Gastroesophageal sphincter (tissue), 4 donors: ENCODE data around the gene NUP210L. TPM values are rescaled to one million over a fixed set of nuclear protein-coding genes. Genes with fewer than 3 reads are reported as not detected.

ENCODE experiments used
- ATAC-seq: fragments of 150-250 bp; one replicate; pipeline ENCODE4 v1.9.1; 2016; ENCODE audit warnings: mild to moderate bottlenecking, moderate library complexity
- H3K27ac ChIP-seq, 4 donors: fragments of 200-600 bp; sonication (generic) in 3 of 4; 1 replicate in 3 of 4; 2 replicates in 1 of 4; pipeline ENCODE4 v1.5.1; 2016 to 2019
- H3K27me3 ChIP-seq: fragments of 200-600 bp; sonication (generic); one replicate; pipeline ENCODE4 v1.5.1; 2019
- H3K36me3 ChIP-seq, 2 donors: fragments of 200-600 bp; sonication (generic); one replicate each; pipeline ENCODE4 v1.5.1; 2019; ENCODE audit warnings: control low read depth in 1 of 2
- H3K4me1 ChIP-seq, 3 donors: fragments of 200-600 bp; sonication (generic); 1 replicate in 2 of 3; 2 replicates in 1 of 3; pipeline ENCODE4 v1.5.1; 2016 to 2019; ENCODE audit warnings: control low read depth in 2 of 3
- H3K4me3 ChIP-seq, 2 donors: fragments of 200-600 bp; sonication (generic); one replicate each; pipeline ENCODE4 v1.5.1; 2019; ENCODE audit warnings: mild to moderate bottlenecking in 1 of 2, moderate library complexity in 1 of 2
- H3K9me3 ChIP-seq, 3 donors: fragments of 200-600 bp; sonication (generic); one replicate each; pipeline ENCODE4 v1.5.1; 2017 to 2019; ENCODE audit warnings: control low read depth in 2 of 3
- EP300 ChIP-seq: sonication (generic); formaldehyde crosslinking; IDR thresholded peaks from one replicate; pipeline ENCODE4 v1.6.1; 2017; ENCODE audit warnings: antibody characterized with exemption, mild to moderate bottlenecking
- POLR2A ChIP-seq, 2 donors: fragments of 450-650 bp; IDR thresholded peaks; one replicate each; pipeline ENCODE4 v1.6.1; 2017; ENCODE audit warnings: antibody characterized with exemption in 2 of 2, mild to moderate bottlenecking in 2 of 2, moderate library complexity in 1 of 2
- POLR2AphosphoS5 ChIP-seq: sonication (generic); formaldehyde crosslinking; IDR thresholded peaks from one replicate; pipeline ENCODE4 v1.6.1; 2017; ENCODE audit warnings: antibody characterized with exemption
- WGBS, 2 donors: methylation state at CpG; one replicate each; pipeline ENCODE4 v1.1.5; 2018; ENCODE audit warnings: low coverage in 1 of 2; 5-methylcytosine and 5-hydroxymethylcytosine counted together
- total RNA-seq, 4 donors: library from RNA; depleted of rRNA; stranded (reverse); fragments of >200 nt; gene quantifications; one replicate each; pipeline ENCODE4 v1.1.0, GENCODE V29; 2016
- TF ChIP-seq, protein P1 (sequence below), 4 experiments: fragments of 200-600 bp in 2 of 4; fragments of 450-650 bp in 2 of 4; sonication (generic) in 1 of 4; IDR thresholded peaks; one replicate each; pipeline ENCODE4 v1.5.1; 2017 to 2019; ENCODE audit warnings: antibody characterized with exemption in 4 of 4, mild to moderate bottlenecking in 2 of 4, moderate library complexity in 2 of 4

The NUP210L gene
- total RNA-seq, 4 donors from 2014 or later = not detected

DNA sequence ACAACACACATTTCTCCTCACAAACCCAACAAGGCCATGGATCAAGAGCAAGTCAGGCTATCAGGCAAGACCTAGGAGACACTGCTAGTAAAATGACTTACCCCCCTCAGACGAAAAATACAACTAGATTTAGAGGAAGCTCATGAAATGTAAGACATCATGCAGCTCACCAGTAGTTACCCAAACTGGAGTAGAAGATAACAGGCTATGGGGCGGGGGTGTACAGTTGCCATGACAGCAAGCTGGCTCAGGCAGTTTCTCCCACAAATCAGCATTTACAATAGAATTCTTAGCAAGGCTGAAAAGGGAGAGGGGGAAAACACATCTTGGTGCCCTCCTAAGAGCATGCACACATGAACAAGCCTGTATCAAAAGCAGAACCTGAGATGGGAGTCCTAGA, 23.1 kb upstream of the NUP210L start:
- Histone ChIP-seq H3K4me1 (peaks cover 0 to 71% (median 47%) of the 10 kb centered on the region in 3 donors), H3K4me3 (no peak overlapping the region), H3K36me3 (peaks cover 0 to 29% of the 10 kb centered on the region in 2 donors), H3K27ac (peak overlapping the region in 1 of 4 donors; percentile 24), H3K9me3 (no peaks in the 10 kb centered on the region), H3K27me3 (no peaks in the 10 kb centered on the region)
- WGBS, 2 donors = 54% methylated on average over 2 of the region's 2 CpGs; no CpG with 5 or more reads in 1 of the 2 donors
- TF ChIP-seq POLR2AphosphoS5 = no peak
- TF ChIP-seq, protein P1, sequence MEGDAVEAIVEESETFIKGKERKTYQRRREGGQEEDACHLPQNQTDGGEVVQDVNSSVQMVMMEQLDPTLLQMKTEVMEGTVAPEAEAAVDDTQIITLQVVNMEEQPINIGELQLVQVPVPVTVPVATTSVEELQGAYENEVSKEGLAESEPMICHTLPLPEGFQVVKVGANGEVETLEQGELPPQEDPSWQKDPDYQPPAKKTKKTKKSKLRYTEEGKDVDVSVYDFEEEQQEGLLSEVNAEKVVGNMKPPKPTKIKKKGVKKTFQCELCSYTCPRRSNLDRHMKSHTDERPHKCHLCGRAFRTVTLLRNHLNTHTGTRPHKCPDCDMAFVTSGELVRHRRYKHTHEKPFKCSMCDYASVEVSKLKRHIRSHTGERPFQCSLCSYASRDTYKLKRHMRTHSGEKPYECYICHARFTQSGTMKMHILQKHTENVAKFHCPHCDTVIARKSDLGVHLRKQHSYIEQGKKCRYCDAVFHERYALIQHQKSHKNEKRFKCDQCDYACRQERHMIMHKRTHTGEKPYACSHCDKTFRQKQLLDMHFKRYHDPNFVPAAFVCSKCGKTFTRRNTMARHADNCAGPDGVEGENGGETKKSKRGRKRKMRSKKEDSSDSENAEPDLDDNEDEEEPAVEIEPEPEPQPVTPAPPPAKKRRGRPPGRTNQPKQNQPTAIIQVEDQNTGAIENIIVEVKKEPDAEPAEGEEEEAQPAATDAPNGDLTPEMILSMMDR (IDR thresholded peaks at IDR 0.05) = no peak
- TF ChIP-seq EP300 = no peak
- no peak for TF ChIP-seq POLR2A (IDR thresholded peaks at IDR 0.05)
- no peak for ATAC-seq

DNA sequence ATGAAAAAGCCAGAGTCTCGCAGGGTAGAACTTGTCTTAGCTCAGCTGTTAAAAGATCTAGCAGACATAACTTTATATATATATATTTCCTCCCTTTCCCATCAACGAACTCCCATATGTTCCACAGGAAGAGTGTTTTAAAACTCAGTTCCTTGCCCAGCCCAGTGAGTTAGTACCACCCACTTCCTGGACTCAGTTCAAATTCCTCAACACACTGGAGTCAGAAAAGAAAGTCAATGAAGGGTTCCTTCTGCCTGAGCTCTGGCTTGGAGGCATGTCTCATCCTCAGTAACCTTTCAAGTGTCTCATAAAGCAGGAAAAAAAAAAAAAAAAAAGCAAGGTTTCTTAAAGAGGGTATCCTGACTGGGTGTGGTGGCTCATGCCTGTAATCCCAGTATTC, 21.5 kb upstream of the NUP210L start:
- 29% methylated on average over 2 of the region's 2 CpGs for WGBS, 2 donors
- peak; percentile 53 for ATAC-seq
- Histone ChIP-seq H3K4me3 (no peak overlapping the region), H3K27ac (peak overlapping the region in 3 of 4 donors; percentile 42 to 60 (median 56)), H3K27me3 (no peaks in the 10 kb centered on the region), H3K9me3 (no peaks in the 10 kb centered on the region), H3K36me3 (peaks cover 4 to 46% of the 10 kb centered on the region in 2 donors), H3K4me1 (peaks cover 0 to 60% (median 42%) of the 10 kb centered on the region in 3 donors)
- TF ChIP-seq, protein P1 (IDR thresholded peaks at IDR 0.05) = no peak
- TF ChIP-seq EP300 (no peak), POLR2A (IDR thresholded peaks at IDR 0.05) (no peak), POLR2AphosphoS5 (no peak)

DNA sequence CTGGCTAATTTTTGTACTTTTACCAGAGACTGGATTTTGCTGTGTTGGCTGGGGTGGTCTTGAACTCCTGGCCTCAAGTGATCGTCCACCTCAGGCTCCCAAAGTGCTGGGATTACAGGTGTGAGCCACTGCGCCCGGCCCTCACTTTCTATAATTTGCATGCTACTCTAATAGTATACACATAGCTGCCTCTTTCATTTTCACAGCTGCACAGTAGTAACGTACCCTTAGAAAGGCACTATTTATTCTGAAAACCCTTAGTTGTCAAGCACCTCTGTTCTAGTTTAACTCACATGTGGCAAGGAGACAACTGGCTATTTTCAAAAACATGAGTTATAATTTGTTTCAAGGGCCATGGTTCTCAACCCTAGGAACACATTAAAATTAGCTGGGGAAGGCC, 19.8 kb upstream of the NUP210L start:
- no peak for ATAC-seq
- Histone ChIP-seq H3K27me3 (no peaks in the 10 kb centered on the region), H3K4me3 (no peak overlapping the region), H3K9me3 (no peaks in the 10 kb centered on the region), H3K36me3 (peaks cover 4 to 63% of the 10 kb centered on the region in 2 donors), H3K4me1 (peaks cover 0 to 44% (median 29%) of the 10 kb centered on the region in 3 donors), H3K27ac (no peak overlapping the region)
- 89 to 91% methylated on average over 3 to 4 of the region's 4 CpGs for WGBS, 2 donors
- TF ChIP-seq EP300 (no peak), POLR2A (IDR thresholded peaks at IDR 0.05) (no peak), POLR2AphosphoS5 (no peak)
- TF ChIP-seq, protein P1 (IDR thresholded peaks at IDR 0.05) = no peak

DNA sequence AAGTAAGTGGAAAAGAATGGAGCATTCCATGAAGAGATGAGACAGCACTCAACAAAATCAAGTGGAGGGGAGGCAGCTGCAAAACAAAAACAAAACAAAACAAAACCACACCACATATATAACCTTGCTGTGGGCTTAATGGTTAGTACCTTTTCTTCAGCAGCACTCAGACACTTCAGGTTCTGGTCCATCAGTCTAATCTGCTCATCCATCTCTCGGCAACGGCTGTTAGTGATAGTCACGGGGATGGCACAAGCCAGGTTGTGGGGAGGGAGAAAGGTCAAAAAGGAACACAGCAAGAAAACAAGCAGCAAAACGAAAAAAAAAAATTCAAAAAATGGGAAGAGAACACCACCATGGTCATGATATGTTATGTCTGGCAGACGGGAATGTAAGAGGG, 17.0 kb upstream of the NUP210L start:
- H3K9me3 ChIP-seq = no peaks in the 10 kb centered on the region
- H3K27me3 ChIP-seq = no peaks in the 10 kb centered on the region
- TF ChIP-seq, protein P1 (IDR thresholded peaks at IDR 0.05) = no peak
- no peak for TF ChIP-seq POLR2AphosphoS5
- TF ChIP-seq EP300 = no peak
- TF ChIP-seq POLR2A (IDR thresholded peaks at IDR 0.05) = no peak
- 85 to 100% methylated on average over 3 to 5 of the region's 5 CpGs for WGBS, 2 donors
- ATAC-seq = no peak
- peaks cover 4 to 90% of the 10 kb centered on the region in 2 donors for H3K36me3 ChIP-seq
- peaks cover 0 to 16% (median 12%) of the 10 kb centered on the region in 3 donors for H3K4me1 ChIP-seq
- H3K4me3 ChIP-seq = no peak overlapping the region
- no peak overlapping the region for H3K27ac ChIP-seq

DNA sequence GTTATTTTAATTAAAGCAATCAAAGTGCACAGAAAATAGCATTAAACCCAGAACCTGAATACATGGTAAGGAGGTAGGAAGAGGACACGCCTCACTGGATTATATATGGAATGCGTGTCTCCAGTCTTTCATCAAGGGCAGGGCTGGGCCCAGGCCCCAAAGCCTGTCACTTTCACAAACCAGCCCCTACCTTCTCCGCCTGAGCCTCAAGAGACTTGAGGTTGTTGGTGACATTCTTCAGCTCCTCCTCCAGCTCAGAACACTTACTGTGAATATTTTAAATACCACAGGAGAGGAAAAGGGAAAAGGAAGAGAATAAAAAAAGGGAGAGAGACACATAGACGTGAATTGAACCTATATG, 16.3 kb upstream of the NUP210L start:
- H3K4me3 ChIP-seq = no peak overlapping the region
- peaks cover 4 to 97% of the 10 kb centered on the region in 2 donors for H3K36me3 ChIP-seq
- ATAC-seq = no peak
- no peaks in the 10 kb centered on the region for H3K27me3 ChIP-seq
- no peak overlapping the region for H3K27ac ChIP-seq
- no peak for TF ChIP-seq POLR2AphosphoS5
- no peak for TF ChIP-seq EP300
- no peak for TF ChIP-seq POLR2A (IDR thresholded peaks at IDR 0.05)
- TF ChIP-seq, protein P1 (IDR thresholded peaks at IDR 0.05) = no peak
- H3K4me1 ChIP-seq = peaks cover 0 to 9% (median 7%) of the 10 kb centered on the region in 3 donors
- 33 to 75% methylated on average over 1 to 4 of the region's 4 CpGs for WGBS, 2 donors
- no peaks in the 10 kb centered on the region for H3K9me3 ChIP-seq
